Measurements from ENCODE around the gene ZNF45.

The ZNF45 gene

GRCh38 chr19:43940719-43941118 is 5.6 kb upstream of the ZNF45 start:
- no peak for DNase-seq
- Histone ChIP-seq H3K27me3 (replicated peaks in 2 of 5; ENCODE audit: control insufficient read depth in 4 of 5, insufficient read depth in 5 of 5, low read length in 4 of 5) (no peaks in the 10 kb centered on the region), H3K4me3 (ENCODE audit: control insufficient read depth in 1 of 7, extremely low read depth in 1 of 7, insufficient read depth in 4 of 7, low read depth in 2 of 7, low read length in 6 of 7) (no peak overlapping the region), H3K4me1 (ENCODE audit: control extremely low read depth in 1 of 4, control insufficient read depth in 4 of 4, insufficient read depth in 4 of 4, low read length in 3 of 4) (peaks cover 0 to 2% (median under 1%) of the 10 kb centered on the region in 4 experiments), H3K27ac (ENCODE audit: insufficient read depth in 1 of 2, low read depth in 1 of 2, low read length in 2 of 2, poor library complexity in 1 of 2, severe bottlenecking in 2 of 2) (no peak overlapping the region), H3K9me3 (ENCODE audit: control extremely low read depth in 1 of 5, control insufficient read depth in 4 of 5, insufficient read depth in 2 of 5, low read depth in 1 of 5, low read length in 4 of 5) (peaks cover 0 to 13% (median 6%) of the 10 kb centered on the region in 5 experiments), H3K36me3 (ENCODE audit: control insufficient read depth in 4 of 4, insufficient read depth in 4 of 4, low read length in 3 of 4) (no peaks in the 10 kb centered on the region)
- CTCF ChIA-PET = no interaction called here
- no CpG with 5 or more reads among the region's 4 CpGs for WGBS (ENCODE audit: insufficient coverage)
- POLR2A ChIA-PET = no interaction called here

GRCh38 chr19:43939557-43940260 is 4.6 kb upstream of the ZNF45 start:
- Histone ChIP-seq H3K27ac (ENCODE audit: insufficient read depth in 1 of 2, low read depth in 1 of 2, low read length in 2 of 2, poor library complexity in 1 of 2, severe bottlenecking in 2 of 2) (no peak overlapping the region), H3K4me3 (ENCODE audit: control insufficient read depth in 1 of 7, extremely low read depth in 1 of 7, insufficient read depth in 4 of 7, low read depth in 2 of 7, low read length in 6 of 7) (no peak overlapping the region), H3K4me1 (ENCODE audit: control extremely low read depth in 1 of 4, control insufficient read depth in 4 of 4, insufficient read depth in 4 of 4, low read length in 3 of 4) (peaks cover 0 to 7% (median 3%) of the 10 kb centered on the region in 4 experiments), H3K36me3 (ENCODE audit: control insufficient read depth in 4 of 4, insufficient read depth in 4 of 4, low read length in 3 of 4) (no peaks in the 10 kb centered on the region), H3K27me3 (replicated peaks in 2 of 5; ENCODE audit: control insufficient read depth in 4 of 5, insufficient read depth in 5 of 5, low read length in 4 of 5) (no peaks in the 10 kb centered on the region), H3K9me3 (ENCODE audit: control extremely low read depth in 1 of 5, control insufficient read depth in 4 of 5, insufficient read depth in 2 of 5, low read depth in 1 of 5, low read length in 4 of 5) (peaks cover 0 to 11% (median 4%) of the 10 kb centered on the region in 5 experiments)
- ChIA-PET CTCF (no interaction called here), POLR2A (no interaction called here)
- no CpG with 5 or more reads among the region's 3 CpGs for WGBS (ENCODE audit: insufficient coverage)
- DNase-seq = no peak

- Histone ChIP-seq H3K27ac (ENCODE audit: insufficient read depth in 1 of 2, low read depth in 1 of 2, low read length in 2 of 2, poor library complexity in 1 of 2, severe bottlenecking in 2 of 2) (no peak overlapping the region), H3K9me3 (ENCODE audit: control extremely low read depth in 1 of 5, control insufficient read depth in 4 of 5, insufficient read depth in 2 of 5, low read depth in 1 of 5, low read length in 4 of 5) (peaks cover 2 to 9% (median 6%) of the 10 kb centered on the region in 5 experiments), H3K36me3 (ENCODE audit: control insufficient read depth in 4 of 4, insufficient read depth in 4 of 4, low read length in 3 of 4) (peaks cover 8 to 16% (median 14%) of the 10 kb centered on the region in 4 experiments), H3K4me3 (ENCODE audit: control insufficient read depth in 1 of 7, extremely low read depth in 1 of 7, insufficient read depth in 4 of 7, low read depth in 2 of 7, low read length in 6 of 7) (no peak overlapping the region), H3K27me3 (replicated peaks in 2 of 5; ENCODE audit: control insufficient read depth in 4 of 5, insufficient read depth in 5 of 5, low read length in 4 of 5) (no peaks in the 10 kb centered on the region), H3K4me1 (ENCODE audit: control extremely low read depth in 1 of 4, control insufficient read depth in 4 of 4, insufficient read depth in 4 of 4, low read length in 3 of 4) (peaks cover 8 to 15% (median 12%) of the 10 kb centered on the region in 4 experiments)
- 88% methylated on average over 4 of the region's 5 CpGs for WGBS (ENCODE audit: insufficient coverage)
- no peak for DNase-seq
- CTCF ChIA-PET = no interaction called here
- POLR2A ChIA-PET = no interaction called here
These were observed 1.1 kb upstream of the ZNF45 start for GRCh38 chr19:43936188-43936587.

- H3K9me3 ChIP-seq (ENCODE audit: control extremely low read depth in 1 of 5, control insufficient read depth in 4 of 5, insufficient read depth in 2 of 5, low read depth in 1 of 5, low read length in 4 of 5) = peaks cover 2 to 11% (median 8%) of the 10 kb centered on the region in 5 experiments
- ChIA-PET CTCF (interaction anchor here (1.2 kb wide), 1 partner anchor 17 kb away, joined by 5 read pairs; the partner anchor contains the start of gene ZNF221), POLR2A (interaction anchor here (1.3 kb wide), 1 partner anchor 19 kb away, joined by 3 read pairs; no protein-coding TSS in a partner anchor)
- H3K4me1 ChIP-seq (ENCODE audit: control extremely low read depth in 1 of 4, control insufficient read depth in 4 of 4, insufficient read depth in 4 of 4, low read length in 3 of 4) = peaks cover 8 to 15% (median 12%) of the 10 kb centered on the region in 4 experiments
- H3K36me3 ChIP-seq (ENCODE audit: control insufficient read depth in 4 of 4, insufficient read depth in 4 of 4, low read length in 3 of 4) = peaks cover 13 to 35% (median 31%) of the 10 kb centered on the region in 4 experiments
- peak overlapping the region; percentile 61 to 98 (median 94) for H3K4me3 ChIP-seq (ENCODE audit: control insufficient read depth in 1 of 7, extremely low read depth in 1 of 7, insufficient read depth in 4 of 7, low read depth in 2 of 7, low read length in 6 of 7)
- no peak for DNase-seq
- H3K27ac ChIP-seq (ENCODE audit: insufficient read depth in 1 of 2, low read depth in 1 of 2, low read length in 2 of 2, poor library complexity in 1 of 2, severe bottlenecking in 2 of 2) = peak overlapping the region; percentile 80 to 89
- 33% methylated on average over 1 of the region's 15 CpGs for WGBS (ENCODE audit: insufficient coverage)
- no peaks in the 10 kb centered on the region for H3K27me3 ChIP-seq (replicated peaks in 2 of 5; ENCODE audit: control insufficient read depth in 4 of 5, insufficient read depth in 5 of 5, low read length in 4 of 5)
These were observed 762 bp downstream of the ZNF45 start for GRCh38 chr19:43934055-43934984.

GRCh38 chr19:43928820-43929219 is 6.3 kb downstream of the ZNF45 start:
- Histone ChIP-seq H3K27me3 (replicated peaks in 2 of 5; ENCODE audit: control insufficient read depth in 4 of 5, insufficient read depth in 5 of 5, low read length in 4 of 5) (no peaks in the 10 kb centered on the region), H3K27ac (ENCODE audit: insufficient read depth in 1 of 2, low read depth in 1 of 2, low read length in 2 of 2, poor library complexity in 1 of 2, severe bottlenecking in 2 of 2) (no peak overlapping the region), H3K4me1 (ENCODE audit: control extremely low read depth in 1 of 4, control insufficient read depth in 4 of 4, insufficient read depth in 4 of 4, low read length in 3 of 4) (peaks cover 0 to 2% (median 1%) of the 10 kb centered on the region in 4 experiments), H3K36me3 (ENCODE audit: control insufficient read depth in 4 of 4, insufficient read depth in 4 of 4, low read length in 3 of 4) (peaks cover 42 to 90% (median 79%) of the 10 kb centered on the region in 4 experiments), H3K9me3 (ENCODE audit: control extremely low read depth in 1 of 5, control insufficient read depth in 4 of 5, insufficient read depth in 2 of 5, low read depth in 1 of 5, low read length in 4 of 5) (peaks cover 4 to 49% (median 28%) of the 10 kb centered on the region in 5 experiments), H3K4me3 (ENCODE audit: control insufficient read depth in 1 of 7, extremely low read depth in 1 of 7, insufficient read depth in 4 of 7, low read depth in 2 of 7, low read length in 6 of 7) (no peak overlapping the region)
- ChIA-PET CTCF (no interaction called here), POLR2A (no interaction called here)
- 100% methylated on average over 4 of the region's 5 CpGs for WGBS (ENCODE audit: insufficient coverage)
- no peak for DNase-seq

- H3K9me3 ChIP-seq (ENCODE audit: control extremely low read depth in 1 of 5, control insufficient read depth in 4 of 5, insufficient read depth in 2 of 5, low read depth in 1 of 5, low read length in 4 of 5) = peaks cover 4 to 80% (median 40%) of the 10 kb centered on the region in 5 experiments
- POLR2A ChIA-PET = no interaction called here
- no peaks in the 10 kb centered on the region for H3K4me1 ChIP-seq (ENCODE audit: control extremely low read depth in 1 of 4, control insufficient read depth in 4 of 4, insufficient read depth in 4 of 4, low read length in 3 of 4)
- DNase-seq = no peak
- no peak overlapping the region for H3K4me3 ChIP-seq (ENCODE audit: control insufficient read depth in 1 of 7, extremely low read depth in 1 of 7, insufficient read depth in 4 of 7, low read depth in 2 of 7, low read length in 6 of 7)
- CTCF ChIA-PET = no interaction called here
- H3K36me3 ChIP-seq (ENCODE audit: control insufficient read depth in 4 of 4, insufficient read depth in 4 of 4, low read length in 3 of 4) = peaks cover 52 to 100% (median 84%) of the 10 kb centered on the region in 4 experiments
- H3K27me3 ChIP-seq (replicated peaks in 2 of 5; ENCODE audit: control insufficient read depth in 4 of 5, insufficient read depth in 5 of 5, low read length in 4 of 5) = no peaks in the 10 kb centered on the region
- no peak overlapping the region for H3K27ac ChIP-seq (ENCODE audit: insufficient read depth in 1 of 2, low read depth in 1 of 2, low read length in 2 of 2, poor library complexity in 1 of 2, severe bottlenecking in 2 of 2)
These were observed 11.2 kb downstream of the ZNF45 start for GRCh38 chr19:43923875-43924274.
